ENCODE measurements around the gene VPS16.
"Not testable (repeated sequence)": the region's sequence is repeated elsewhere in the genome, so short reads cannot be mapped to it uniquely, and the experiment has no call there.

Gene VPS16

GRCh38 chr20:2807929-2808328, 32.6 kb upstream of the VPS16 start:
- not testable (repeated sequence) for DNase-seq

DNA sequence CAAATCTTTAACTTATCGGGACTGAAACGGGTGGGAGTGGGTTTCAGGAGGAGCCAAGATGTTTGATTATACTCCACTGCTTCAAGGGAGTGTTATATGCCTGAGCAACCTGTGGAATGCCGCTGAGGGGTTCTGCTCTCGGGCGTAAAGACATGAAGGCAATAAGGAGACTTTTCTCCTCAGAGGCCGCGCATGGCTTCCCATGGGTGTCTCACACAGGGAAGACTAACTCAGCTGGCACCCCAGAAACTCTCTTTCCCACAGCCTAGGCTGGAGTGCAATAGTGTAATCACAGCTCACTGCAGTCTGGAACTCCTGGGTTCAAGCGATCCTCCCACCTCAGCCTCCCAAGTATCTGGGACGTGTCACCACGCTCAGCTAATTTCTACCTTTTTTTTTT, 30.9 kb upstream of the VPS16 start:
- no peak for DNase-seq

GRCh38 chr20:2812189-2812588, 28.4 kb upstream of the VPS16 start:
- no peak for DNase-seq

- DNase-seq = no peak
These were observed 26.5 kb upstream of the VPS16 start for GRCh38 chr20:2814076-2814475.

DNA sequence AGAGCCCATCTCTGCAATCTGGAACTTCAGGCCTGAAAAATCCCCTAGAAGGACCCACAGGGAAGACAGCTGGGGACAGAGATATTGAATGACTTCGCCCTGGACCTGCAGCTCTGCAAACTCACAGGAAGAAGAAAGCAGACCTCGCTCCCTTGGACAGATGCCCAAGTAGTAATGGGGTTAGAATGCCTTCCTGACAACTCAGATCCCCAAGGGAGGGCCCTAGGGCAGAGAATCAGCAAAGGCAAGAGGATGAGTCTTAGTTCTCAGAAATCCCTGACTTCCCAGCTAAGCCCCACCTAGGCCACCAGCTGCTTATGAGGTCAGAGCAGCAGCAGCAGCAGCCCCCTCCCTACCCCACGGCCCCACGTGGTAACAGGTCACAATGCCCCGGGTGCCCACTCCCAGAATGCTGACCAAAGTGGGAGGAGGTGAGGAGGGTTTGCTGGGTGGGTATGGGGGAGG, 25.9 kb upstream of the VPS16 start, which contains the start of gene C20orf141:
C20orf141 (plus strand) TSS at position 401 of the 465 bp plus-strand sequence. CDS start 198 bp downstream, outside the sequence.
- DNase-seq = no peak

GRCh38 chr20:2815242-2815900, 25.2 kb upstream of the VPS16 start:
- DNase-seq = no peak

DNA sequence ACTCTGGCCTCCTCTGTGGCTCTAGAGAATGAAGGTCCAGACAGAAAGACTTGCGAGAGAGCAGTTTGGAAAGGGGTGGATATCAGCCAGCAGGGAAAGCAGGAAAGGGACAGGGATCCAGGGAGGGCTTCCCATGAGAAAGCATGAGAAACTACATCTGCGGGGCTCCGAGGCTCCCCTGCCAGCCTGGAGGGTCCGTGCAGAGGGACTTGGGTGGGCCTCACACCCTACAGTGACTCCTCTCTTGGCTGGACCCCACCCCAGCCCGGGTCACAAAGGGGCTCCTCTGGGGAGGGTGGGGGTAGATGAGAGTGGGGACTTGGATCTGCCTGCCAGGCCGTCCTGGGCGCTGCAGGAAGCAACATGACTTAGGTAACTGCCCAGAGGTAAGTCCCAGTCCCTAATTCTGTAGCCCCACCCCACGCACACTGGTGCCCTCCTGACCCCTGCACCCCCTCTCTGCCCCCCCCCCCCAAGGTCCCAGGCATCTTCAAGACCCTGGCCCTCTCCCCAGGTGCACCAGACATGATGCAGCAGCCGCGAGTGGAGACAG, 24.4 kb upstream of the VPS16 start, which contains the start of gene TMEM239:
TMEM239 (plus strand) TSS at position 335 of the 553 bp plus-strand sequence; CDS start at position 526, 191 bp downstream.
- no peak for DNase-seq

- no peak for DNase-seq
These were observed 23.8 kb upstream of the VPS16 start for GRCh38 chr20:2816583-2817340.

DNA sequence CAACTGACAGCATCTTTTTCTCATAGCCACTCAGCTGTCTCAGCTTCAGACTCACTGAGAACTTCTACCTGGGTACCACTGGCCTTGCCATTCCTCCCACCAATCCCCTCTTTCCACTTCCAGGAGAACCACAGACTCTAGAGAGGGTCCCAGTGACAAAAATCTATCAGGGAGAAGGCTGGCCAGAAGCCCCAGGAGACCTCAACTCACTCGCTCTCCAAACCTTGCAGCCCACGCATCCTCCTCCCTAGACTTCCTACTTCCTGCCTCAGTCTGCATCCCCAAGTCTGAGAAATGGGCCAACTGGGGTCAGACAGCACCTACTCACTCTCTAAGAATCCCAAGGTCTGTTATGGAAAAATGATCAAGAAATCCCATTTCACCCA, 23.2 kb upstream of the VPS16 start:
- DNase-seq = no peak

DNA sequence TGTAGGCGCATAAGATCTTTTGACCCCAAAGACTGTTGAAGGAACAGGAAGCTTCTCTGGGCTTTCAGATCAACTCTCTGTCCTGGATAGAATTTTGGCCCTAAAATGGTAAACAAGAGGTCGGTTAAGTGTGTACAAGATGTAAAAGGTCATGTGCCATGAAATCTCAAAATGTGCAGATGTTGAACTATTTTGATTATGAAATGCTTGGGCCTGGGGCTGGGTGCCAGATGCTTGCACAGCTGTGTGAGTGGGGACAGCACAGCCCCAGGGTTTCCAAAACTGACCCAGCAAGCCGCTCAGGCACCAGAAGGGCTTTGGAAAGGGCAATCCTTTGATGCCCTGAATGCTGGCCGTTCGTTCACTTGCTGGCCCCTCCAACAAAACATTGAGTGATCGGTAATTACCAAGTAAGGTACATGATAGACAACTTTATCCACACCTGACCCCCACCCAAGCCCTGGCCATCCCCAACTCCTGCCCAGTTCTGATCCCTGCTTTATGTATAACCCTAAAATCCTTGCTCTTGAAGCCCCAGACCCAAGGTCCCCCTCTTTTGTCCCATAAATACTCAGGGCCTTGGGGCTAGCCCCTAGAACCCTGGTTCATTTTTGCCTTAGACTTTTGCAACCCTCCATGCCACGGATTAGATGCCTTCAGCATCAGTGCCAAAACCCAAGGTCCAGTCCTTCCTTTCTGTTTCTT, 22.5 kb upstream of the VPS16 start:
- no peak for DNase-seq

- DNase-seq = no peak
These were observed 20.3 kb upstream of the VPS16 start for GRCh38 chr20:2820084-2820895.

- DNase-seq = no peak
These were observed 19.4 kb upstream of the VPS16 start for GRCh38 chr20:2820896-2821869.

- DNase-seq = peak in 2 of 3 experiments; percentile 10
These were observed 18.5 kb upstream of the VPS16 start for GRCh38 chr20:2822073-2822472.

GRCh38 chr20:2825761-2826160, 14.8 kb upstream of the VPS16 start:
- no peak for DNase-seq

DNA sequence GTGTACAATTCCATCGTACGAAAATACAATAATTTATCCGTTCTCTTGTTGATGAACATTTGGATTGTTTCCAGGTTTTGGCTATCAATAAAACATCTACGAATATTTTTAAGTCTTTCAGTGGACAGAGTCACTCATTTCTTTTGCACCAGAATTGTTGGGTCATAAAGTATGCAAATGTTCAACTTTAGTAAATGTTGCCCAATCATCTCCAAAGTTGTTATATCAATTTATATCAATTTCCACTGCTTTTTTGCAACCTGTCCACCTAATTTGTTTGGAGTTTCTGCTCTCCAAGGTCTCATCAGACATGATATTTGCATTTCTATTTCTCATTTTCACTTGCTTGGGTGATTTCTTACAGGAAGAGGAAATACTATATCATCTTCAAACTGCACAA, 13.9 kb upstream of the VPS16 start:
- DNase-seq = no peak

GRCh38 chr20:2829376-2829775, 11.2 kb upstream of the VPS16 start:
- DNase-seq = no peak

DNA sequence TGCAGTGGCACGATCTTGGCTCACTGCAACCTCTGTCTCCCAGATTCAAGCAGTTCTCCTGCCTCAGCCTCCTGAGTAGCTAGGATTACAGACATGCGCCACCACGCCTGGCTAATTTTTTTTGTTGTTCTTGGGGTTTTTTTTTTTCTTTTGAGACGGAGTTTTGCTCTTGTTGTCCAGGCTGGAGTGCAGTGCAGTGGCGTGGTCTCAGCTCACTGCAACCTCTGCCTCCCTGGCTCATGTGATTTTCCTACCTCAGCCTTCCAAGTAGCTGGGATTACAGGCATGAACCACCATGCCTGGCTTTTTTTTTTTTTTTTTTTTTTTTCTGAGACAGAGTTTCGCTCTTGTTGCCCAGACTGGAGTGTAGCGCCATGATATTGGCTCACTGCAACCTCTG, 9.3 kb upstream of the VPS16 start:
- DNase-seq = not testable (repeated sequence)

DNA sequence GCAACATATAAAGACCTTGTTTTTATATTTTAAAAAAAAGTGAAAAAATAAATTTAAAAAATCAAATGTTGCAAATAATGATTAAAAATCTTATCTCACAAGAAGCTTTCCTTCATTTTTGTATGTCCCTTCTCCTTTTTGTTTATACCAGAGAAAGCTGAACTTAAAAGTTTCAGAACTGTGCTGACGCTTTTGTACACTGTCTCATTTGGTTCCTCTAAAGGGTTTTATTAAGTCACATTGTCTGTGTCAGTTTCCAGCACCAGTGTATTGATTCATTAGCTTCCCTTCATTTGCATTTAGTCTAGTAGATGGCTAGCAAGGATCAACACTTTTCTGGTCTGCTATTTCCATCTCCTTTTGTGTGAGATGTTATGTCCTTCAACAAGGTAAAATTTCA, 6.8 kb upstream of the VPS16 start:
- DNase-seq = no peak

DNA sequence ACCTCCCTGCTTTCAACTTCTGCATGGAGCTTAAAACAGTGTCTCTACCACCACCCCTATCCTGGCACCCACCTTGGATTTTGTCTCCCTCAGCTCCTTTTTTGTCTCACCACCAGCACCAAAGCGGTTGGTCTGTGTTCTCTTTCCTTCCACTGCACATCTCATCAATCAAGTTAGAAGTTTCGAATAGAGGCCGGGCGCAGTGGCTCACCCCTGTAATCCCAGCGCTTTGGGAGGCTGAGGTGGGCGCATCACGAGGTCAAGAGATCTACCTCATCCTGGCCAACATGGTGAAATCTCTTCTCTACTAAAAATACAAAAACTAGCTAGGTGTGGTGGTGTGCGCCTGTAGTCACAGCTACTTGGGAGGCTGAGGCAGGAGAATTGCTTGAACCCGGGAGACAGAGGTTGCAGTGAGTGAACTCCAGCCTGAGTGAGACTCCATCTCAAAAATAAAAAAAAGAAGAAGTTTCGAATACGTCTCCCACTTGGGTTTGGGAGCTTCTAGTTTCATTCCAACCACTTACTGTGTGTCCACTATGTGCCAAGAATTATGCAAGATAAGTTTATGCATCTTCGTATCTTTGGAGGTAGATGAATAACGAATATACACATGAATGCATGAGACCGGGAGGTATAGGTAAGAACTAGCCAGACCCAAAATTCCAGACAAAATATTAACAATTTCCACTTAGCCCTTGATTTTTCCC, 6.0 kb upstream of the VPS16 start:
- no peak for DNase-seq

- DNase-seq = no peak
These were observed 5.2 kb upstream of the VPS16 start for GRCh38 chr20:2835331-2835796.
